GM12865 (cell line): ENCODE measurements around the gene CEP112.

Source experiments
- DNase-seq: peaks from one replicate; pipeline ENCODE4 v3.0.0; 2010; ENCODE audit warnings: low read depth
- H3K4me3 ChIP-seq: 2 replicates; pipeline ENCODE4 v1.5.1; 2011; ENCODE audit warnings: mild to moderate bottlenecking, low read depth, low read length, control low read depth
- TF ChIP-seq, protein P1 (sequence below): IDR thresholded peaks from 2 replicates; pipeline ENCODE4 v1.5.1; 2011; ENCODE audit warnings: low read length, control low read depth, low read depth, inconsistent platforms; ENCODE audit not compliant: insufficient read depth; ENCODE audit errors: missing control alignments

CEP112 gene

GRCh38 chr17:65936013-65936412, 255.9 kb downstream of the CEP112 start:
- H3K4me3 ChIP-seq: no peak overlapping the region
- DNase-seq: no peak
- TF ChIP-seq, protein P1, sequence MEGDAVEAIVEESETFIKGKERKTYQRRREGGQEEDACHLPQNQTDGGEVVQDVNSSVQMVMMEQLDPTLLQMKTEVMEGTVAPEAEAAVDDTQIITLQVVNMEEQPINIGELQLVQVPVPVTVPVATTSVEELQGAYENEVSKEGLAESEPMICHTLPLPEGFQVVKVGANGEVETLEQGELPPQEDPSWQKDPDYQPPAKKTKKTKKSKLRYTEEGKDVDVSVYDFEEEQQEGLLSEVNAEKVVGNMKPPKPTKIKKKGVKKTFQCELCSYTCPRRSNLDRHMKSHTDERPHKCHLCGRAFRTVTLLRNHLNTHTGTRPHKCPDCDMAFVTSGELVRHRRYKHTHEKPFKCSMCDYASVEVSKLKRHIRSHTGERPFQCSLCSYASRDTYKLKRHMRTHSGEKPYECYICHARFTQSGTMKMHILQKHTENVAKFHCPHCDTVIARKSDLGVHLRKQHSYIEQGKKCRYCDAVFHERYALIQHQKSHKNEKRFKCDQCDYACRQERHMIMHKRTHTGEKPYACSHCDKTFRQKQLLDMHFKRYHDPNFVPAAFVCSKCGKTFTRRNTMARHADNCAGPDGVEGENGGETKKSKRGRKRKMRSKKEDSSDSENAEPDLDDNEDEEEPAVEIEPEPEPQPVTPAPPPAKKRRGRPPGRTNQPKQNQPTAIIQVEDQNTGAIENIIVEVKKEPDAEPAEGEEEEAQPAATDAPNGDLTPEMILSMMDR: no peak

GRCh38 chr17:65933290-65933689, 258.6 kb downstream of the CEP112 start:
- H3K4me3 ChIP-seq: no peak overlapping the region
- TF ChIP-seq, protein P1: no peak
- DNase-seq: no peak

- H3K4me3 ChIP-seq: no peak overlapping the region
- DNase-seq: peak; percentile 3
- TF ChIP-seq, protein P1: no peak
These were observed 260.4 kb downstream of the CEP112 start for GRCh38 chr17:65931246-65932149.

- DNase-seq: no peak
- TF ChIP-seq, protein P1: no peak
These were observed 261.7 kb downstream of the CEP112 start for GRCh38 chr17:65930140-65930730.

DNA sequence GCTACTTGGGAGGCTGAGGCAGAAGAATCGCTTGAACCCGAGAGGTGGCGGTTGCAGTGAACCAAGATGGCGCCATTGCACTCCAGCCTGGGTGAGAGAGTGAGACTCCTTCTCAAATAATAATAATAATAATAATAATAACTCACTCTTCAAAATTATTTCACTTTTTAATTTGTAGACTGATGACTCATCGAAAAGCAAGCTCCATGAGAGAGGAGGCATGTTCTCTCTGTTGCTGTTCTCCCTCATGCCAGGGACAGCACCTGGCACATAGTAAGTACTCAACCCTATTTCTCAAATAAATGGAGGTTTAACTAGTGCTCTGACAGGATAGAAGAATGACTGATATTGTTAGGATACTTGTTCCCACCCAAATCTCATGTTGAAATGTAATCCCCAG, 265.3 kb downstream of the CEP112 start:
- H3K4me3 ChIP-seq: no peak overlapping the region
- TF ChIP-seq, protein P1: no peak
- DNase-seq: no peak

More at GRCh38 chr17:65930140-65930730, 261.7 kb downstream of the CEP112 start:
- no peak overlapping the region for H3K4me3 ChIP-seq

- H3K4me3 ChIP-seq: no peak overlapping the region
- DNase-seq: no peak
- TF ChIP-seq, protein P1: no peak
These were observed 266.2 kb downstream of the CEP112 start for GRCh38 chr17:65925606-65926307.
